Measurements from ENCODE around the gene TTLL8.

The TTLL8 gene

DNA sequence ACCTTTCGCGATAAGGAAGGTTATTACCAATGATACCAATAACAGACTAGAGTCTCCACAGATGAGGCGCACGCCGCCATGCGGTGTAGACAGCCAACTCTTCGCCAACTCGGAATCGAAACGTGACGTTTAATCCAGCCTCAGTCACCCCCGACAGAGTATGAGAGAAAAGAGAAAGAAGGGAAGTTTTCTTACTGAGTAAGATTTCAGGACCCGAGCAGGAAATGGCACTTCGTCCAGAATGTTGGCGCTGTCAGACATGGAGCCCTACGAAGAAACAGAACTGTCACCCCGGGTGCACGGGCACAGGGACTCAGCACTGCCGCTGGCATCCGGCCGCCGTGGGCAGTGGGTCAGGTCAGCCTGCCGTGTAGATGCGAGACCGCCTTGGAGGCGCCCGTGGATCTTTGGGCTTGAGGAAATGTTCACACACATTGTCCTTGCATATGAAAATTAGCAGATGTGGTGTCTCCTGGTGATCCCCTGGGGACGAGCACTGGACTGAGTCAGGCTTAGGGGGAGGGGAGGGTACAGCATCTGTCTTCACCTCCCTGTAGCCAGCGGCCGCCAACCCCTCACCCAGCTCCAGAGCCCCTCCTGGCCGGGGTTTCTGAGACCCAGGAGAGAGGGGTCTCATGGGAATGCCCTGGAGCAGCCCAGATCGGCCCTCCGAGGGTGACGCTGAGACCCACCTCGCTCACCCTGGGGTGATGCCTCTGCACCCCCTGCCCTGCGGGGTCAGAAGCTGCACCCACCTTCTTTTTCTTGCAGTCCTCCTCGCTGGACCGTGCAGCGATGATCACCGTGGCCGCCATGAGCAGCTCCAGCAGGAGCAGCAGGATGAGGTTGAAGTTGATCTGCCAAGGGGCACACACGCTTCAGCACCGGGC is 18.8 kb upstream of the TTLL8 start:
- TF ChIP-seq POLR2A (IDR thresholded peaks at IDR 0.05; ENCODE audit: low read depth, low read length): no peak
- DNase-seq (ENCODE audit: insufficient read length, low spot score) (no peak), FAIRE-seq (no peak)

DNA sequence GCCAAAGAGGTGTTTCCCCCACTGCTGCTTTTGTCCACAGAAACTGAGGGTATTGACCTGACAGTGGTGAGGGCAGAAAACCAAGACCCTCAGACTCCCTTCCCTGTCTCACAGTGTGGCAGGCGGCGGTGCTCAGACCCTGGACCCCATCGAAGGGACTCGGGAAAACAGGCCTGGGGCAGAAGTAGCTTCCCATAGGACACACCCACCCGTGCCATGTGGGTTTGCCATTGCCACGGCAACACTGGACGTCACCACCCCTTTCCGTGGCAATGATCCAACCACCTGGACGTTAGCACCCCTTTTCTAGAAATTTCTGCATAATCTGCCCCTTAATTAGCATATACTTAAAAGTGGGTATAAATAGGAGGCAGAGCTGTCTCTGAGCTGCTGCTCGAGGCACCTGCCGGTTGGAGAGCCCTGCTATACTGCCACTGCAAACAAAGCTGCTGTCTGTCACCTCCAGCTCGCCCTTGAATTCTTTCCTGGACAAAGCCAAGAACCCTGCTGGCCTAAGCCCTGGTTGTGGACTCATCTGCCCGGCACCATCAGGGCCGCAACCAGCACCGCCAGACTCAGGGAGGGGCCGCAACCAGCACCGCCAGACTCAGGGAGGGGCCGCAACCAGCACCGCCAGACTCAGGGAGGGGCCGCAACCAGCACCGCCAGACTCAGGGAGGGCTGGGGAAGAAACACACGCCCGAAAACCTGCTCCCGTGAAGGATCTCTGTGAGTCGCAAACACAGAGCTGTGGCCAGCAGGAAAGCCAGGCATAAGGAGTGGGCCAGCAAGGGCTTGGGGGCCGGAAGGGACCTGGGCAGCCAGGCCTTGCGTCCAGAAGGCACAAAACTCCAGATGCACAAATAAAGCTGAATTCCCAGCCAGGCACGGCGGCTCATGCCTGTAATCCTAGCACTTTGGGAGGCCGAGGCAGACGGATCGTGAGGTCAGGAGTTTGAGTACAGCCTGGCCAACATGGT is 16.7 kb upstream of the TTLL8 start:
- TF ChIP-seq POLR2A (IDR thresholded peaks at IDR 0.05; ENCODE audit: low read depth, low read length): no peak
- DNase-seq (ENCODE audit: insufficient read length, low spot score) (no peak), FAIRE-seq (no peak)

DNA sequence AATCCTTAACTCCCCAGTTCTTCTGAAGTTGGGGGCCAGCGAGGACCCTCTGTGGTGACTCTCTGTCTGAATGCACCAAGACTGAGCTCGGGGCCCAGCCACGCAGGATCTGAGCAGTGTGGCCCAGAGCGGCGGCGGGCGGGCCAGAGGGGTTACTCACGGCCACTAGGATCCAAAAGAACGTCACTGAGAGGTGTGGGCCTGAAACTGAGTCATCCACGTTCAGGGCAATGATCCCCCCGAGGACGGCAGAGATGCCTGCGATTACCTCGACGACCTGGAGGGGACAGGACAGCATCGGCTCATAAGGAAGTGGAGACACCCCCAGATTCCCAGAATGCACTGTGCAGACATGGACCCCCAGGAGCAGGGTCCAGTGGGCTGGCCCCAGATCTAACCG is 16.0 kb upstream of the TTLL8 start:
- DNase-seq (ENCODE audit: insufficient read length, low spot score): no peak
- no peak for FAIRE-seq
- no peak for TF ChIP-seq POLR2A (IDR thresholded peaks at IDR 0.05; ENCODE audit: low read depth, low read length)

DNA sequence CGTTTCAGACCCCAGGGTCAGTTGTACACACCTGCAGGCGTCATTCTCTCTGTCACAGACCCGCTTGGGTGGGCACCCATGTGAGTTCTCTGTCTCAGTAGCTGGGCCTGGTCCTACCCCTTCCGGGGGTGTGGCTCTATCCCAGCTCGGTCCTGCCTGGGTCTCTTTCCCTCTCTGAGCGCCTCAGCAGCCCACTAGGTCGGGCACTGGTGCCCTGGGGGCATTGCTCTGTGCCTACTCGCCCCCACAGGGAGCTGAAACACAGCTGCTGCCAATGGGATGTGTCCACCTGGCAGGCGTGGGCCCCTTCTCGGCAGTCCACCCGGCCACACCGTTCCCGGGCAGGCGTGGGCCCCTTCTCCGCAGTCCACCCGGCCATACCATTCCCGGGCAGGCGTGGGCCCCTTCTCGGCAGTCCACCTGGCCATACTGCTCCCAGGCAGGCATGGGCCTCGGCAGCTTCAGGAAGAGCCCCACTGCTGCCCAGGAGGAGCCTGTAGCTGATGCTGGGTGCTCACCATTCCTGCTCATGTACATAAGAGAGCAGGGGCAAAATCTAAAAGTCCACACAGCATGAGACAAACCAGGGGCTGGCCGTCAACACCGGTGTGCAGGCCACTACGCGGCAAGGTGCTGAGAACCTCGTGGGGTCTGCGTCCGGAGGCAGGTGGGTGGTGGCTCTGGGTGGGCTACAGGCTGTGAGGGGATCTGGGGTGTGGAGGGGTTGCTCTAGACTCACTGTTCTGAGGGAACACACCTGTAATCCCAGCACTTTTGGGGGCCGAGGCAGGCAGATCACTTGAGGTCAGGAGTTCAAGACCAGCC is 14.8 kb upstream of the TTLL8 start:
- TF ChIP-seq POLR2A (IDR thresholded peaks at IDR 0.05; ENCODE audit: low read depth, low read length): no peak
- DNase-seq (ENCODE audit: insufficient read length, low spot score): no peak
- no peak for FAIRE-seq

DNA sequence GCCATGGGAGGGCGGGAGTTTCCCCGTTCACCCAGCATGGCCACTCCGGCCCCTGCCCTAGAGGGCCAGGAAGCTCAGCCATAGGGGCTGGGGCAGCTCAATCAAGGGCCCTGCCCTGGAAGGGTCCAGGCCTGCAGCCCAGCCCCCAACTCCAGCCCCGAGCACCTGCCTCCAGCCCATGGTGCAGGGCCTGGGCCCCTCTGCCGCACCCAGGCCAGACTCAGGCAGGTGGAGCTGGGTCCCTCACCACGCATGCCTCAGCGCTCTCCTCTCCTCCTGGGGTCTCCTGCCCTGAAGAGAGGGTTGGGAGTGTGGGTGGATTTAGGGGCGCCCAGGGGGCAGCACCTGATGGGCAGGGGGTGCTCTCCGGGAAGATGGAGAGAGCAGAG is 14.1 kb upstream of the TTLL8 start:
- DNase-seq (ENCODE audit: insufficient read length, low spot score) (no peak), FAIRE-seq (no peak)
- no peak for TF ChIP-seq POLR2A (IDR thresholded peaks at IDR 0.05; ENCODE audit: low read depth, low read length)

DNA sequence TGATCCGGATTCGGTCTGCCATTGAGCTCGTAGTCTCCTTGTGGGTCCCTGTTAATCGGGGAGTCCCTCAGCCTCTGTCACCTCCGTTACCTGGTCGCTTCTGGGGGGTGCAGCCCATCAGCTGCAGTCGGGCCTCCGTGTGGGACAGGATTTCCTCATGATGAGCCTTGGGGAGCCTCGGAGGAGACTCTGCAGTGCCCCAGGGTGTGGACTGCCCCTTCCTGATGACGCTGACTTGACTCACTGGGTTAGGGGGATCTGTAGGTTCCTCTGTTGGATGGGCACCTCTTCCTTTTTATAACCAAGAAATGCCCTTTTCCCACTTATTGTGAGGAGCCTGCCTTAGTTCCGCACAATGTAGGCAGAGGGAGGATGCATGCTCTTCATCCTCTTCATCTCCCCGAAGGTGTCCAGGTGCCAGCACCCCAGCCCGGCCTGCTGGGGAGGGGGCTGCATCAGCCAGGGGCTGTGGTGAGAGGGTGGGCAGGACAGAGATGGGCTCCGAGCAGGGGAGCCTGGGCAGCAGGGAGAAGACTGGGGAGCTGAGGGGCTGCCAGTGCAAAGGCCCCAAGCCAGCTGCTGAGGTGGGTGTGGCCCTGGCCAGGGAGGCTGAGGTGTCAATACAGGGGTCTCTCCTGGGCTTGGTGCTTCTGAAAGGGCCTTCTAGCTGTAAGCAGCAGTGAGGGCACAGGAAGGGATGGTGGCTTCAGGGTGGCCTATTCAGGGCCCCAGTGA is 13.5 kb upstream of the TTLL8 start:
- TF ChIP-seq POLR2A (IDR thresholded peaks at IDR 0.05; ENCODE audit: low read depth, low read length): no peak
- FAIRE-seq (no peak), DNase-seq (ENCODE audit: insufficient read length, low spot score) (peak; percentile 36)

DNA sequence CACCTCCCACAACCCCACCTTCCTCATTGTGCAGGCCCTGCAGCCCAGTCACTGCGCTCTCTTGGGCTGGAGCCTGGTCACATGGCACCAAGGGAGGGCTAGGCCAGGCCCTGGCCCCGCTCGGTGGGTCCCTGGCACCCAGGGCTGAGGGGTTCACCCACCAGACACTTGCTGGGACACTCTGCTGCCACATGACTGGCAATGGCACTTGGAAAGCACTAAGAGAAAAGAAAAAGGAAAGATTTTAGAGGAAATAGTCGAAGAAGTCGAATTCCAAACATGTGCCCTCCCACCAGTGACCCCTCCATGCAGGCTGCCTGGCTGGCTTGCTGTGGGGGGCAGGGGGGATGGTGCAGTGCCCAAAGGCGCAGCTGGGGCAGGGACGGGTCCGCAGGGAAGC is 12.3 kb upstream of the TTLL8 start:
- DNase-seq (ENCODE audit: insufficient read length, low spot score) (no peak), FAIRE-seq (no peak)
- no peak for TF ChIP-seq POLR2A (IDR thresholded peaks at IDR 0.05; ENCODE audit: low read depth, low read length)

DNA sequence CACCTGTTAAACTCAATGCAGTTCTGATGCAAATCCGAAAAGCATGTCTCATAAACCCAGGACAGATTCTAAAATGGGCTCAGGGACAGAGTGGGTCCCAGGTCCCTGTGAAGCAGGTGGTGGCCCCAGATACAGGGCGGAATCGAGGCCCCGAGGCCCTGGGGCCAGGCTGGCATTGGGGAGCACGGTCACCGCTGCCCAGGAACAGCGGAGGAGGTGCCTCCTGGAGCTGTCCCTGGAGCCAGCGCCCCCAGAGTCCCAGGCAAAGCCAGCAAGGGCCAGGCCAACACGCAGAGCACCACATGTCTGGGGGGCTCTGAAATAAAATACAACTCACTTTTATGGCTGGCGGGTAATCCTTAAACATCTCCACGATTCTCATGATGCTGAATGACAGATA is 10.0 kb upstream of the TTLL8 start:
- DNase-seq (ENCODE audit: insufficient read length, low spot score) (no peak), FAIRE-seq (no peak)
- TF ChIP-seq POLR2A (IDR thresholded peaks at IDR 0.05; ENCODE audit: low read depth, low read length): no peak

DNA sequence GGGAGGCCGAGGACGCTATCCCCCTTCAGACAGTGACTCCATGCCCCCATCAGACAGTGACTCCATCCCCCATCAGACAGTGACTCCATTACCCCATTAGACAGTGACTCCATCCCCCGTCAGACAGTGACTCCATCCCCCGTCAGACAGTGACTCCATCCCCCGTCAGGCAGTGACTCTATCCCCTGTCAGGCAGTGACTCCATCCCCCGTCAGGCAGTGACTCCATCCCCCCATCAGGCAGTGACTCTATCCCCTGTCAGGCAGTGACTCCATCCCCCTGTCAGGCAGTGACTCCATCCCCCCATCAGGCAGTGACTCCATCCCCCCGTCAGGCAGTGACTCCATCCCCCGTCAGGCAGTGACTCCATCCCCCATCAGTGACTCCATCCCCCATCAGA is 9.1 kb upstream of the TTLL8 start:
- no peak for TF ChIP-seq POLR2A (IDR thresholded peaks at IDR 0.05; ENCODE audit: low read depth, low read length)
- DNase-seq (ENCODE audit: insufficient read length, low spot score): no peak
- no peak for FAIRE-seq

DNA sequence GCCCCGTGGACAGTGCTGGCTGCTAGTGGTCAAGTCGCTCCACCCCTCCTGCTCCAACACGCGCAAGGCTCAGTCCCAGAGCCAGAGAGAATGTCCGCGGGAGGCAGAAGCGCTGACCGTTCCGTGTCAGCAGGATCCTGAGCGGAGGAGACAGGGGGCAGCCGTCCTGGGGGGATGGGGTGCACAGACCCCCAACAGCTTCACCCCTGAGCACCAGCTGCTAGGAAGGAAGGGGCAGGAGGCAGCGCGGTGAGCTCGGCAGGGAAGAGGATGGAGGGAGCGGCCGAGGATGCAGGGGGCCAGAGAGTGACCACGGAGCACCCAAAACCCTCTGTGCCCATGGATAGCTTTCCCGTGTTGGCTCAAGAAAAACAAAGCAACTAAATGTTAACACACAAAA is 6.4 kb upstream of the TTLL8 start:
- DNase-seq (ENCODE audit: insufficient read length, low spot score) (no peak), FAIRE-seq (no peak)
- no peak for TF ChIP-seq POLR2A (IDR thresholded peaks at IDR 0.05; ENCODE audit: low read depth, low read length)

DNA sequence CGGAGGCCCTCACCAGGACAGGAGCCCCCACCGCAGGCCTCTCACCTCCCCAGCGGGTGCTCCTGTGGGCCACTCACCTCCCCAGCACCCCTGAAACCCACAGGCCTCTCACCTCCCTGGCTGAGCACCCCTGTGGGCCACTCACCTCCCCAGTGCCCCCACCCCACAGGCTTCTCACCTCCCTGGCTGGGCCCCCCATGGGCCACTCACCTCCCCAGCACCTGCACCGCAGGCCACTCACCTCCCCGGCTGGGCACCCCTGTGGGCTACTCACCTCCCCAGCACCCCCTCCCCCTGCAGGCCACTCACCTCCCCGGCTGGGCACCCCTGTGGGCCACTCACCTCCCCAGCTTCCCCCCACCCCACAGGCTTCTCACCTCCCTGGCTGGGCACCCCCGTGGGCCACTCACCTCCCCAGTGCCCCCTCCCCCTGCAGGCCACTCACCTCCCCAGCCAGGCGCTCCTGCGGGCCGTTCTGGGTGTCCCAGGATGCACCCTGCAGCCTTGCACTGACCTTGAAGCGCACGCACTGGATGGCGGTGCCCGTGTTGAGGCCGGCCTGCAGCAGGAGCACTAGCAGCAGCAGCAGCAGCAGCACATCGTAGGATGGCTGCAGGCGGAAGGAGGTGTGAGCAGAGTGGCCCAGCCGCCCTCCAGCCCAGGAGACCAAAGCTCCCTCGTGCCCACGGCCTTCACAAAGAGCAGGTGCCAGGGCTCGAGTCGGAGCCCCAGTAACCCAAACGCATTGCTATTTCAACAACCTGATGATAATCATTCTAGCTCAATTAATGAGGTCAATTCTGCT is 5.7 kb upstream of the TTLL8 start:
- DNase-seq (ENCODE audit: insufficient read length, low spot score) (no peak), FAIRE-seq (no peak)
- TF ChIP-seq POLR2A (IDR thresholded peaks at IDR 0.05; ENCODE audit: low read depth, low read length): no peak

DNA sequence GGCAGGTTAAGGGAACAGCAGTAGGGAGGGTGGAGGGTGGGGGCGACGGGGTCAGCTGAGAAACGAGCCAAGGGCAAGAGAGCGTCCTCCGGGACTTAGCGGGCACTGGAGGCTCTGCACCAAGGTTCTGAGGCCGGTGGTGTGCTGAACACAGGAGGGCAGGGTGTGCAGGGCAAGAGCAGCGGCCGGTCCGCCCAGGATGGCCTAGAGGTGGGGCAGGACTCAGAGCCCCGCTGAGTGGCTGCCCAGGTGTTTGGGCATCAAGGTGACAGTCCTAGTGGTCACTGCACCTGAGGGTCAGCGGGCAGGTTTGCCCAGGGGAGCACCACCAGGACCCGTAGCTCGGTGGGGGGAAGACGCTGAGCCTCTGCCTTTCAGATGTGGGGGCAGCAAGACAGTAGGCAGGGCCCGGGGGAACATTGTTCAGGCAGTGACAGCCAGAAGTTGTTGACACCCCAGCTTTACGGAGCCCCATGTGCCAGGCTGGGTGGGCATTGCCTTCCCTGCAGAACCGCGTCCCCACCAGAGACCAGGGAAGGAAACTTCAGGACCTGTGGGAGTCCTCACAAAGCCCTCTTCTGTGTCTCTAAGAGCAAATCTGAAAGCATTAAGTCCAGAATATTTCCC is 4.5 kb upstream of the TTLL8 start:
- no peak for FAIRE-seq
- TF ChIP-seq POLR2A (IDR thresholded peaks at IDR 0.05; ENCODE audit: low read depth, low read length): no peak

More for the DNA sequence above, 4.5 kb upstream of the TTLL8 start:
- DNase-seq (ENCODE audit: insufficient read length, low spot score): no peak
